GM10266 (cell line): ENCODE results near the gene PPP4R1.

Experiments
- DNase-seq: peaks from one replicate; pipeline ENCODE4 v3.0.0; 2012; ENCODE audit errors: extremely low spot score
- CTCF ChIP-seq: IDR thresholded peaks from 2 replicates; pipeline ENCODE4 v1.5.1; 2012; ENCODE audit warnings: mild to moderate bottlenecking, low read depth; ENCODE audit not compliant: control insufficient read depth, insufficient read depth; ENCODE audit errors: missing control alignments

PPP4R1 gene

GRCh38 chr18:9655232-9655767 lies 40.9 kb upstream of the PPP4R1 start:
- TF ChIP-seq CTCF, result no peak
- no peak for DNase-seq

- no peak for TF ChIP-seq CTCF
- no peak for DNase-seq
Measured at GRCh38 chr18:9653390-9653789, 39.0 kb upstream of the PPP4R1 start.

- TF ChIP-seq CTCF, result no peak
- no peak for DNase-seq
Measured at GRCh38 chr18:9649164-9649540, 34.8 kb upstream of the PPP4R1 start.

- no peak for TF ChIP-seq CTCF
- peak; percentile 22 for DNase-seq
Measured at GRCh38 chr18:9648431-9649163, 34.2 kb upstream of the PPP4R1 start.

GRCh38 chr18:9647496-9648323 lies 33.4 kb upstream of the PPP4R1 start:
- DNase-seq, result no peak
- TF ChIP-seq CTCF, result no peak

GRCh38 chr18:9643549-9643948 lies 29.2 kb upstream of the PPP4R1 start:
- TF ChIP-seq CTCF, result no peak
- no peak for DNase-seq
